GM21723 (cell line): ENCODE results near the gene NEK5.
A peak's percentile ranks its signal among the peaks of the same experiment; 100 is the strongest.
"Not testable (repeated sequence)": the region's sequence is repeated elsewhere in the genome, so short reads cannot be mapped to it uniquely, and the experiment has no call there.

Experiments used
- ATAC-seq: cut with Tn5 transposase; IDR thresholded peaks from one replicate; pipeline ENCODE4 v1.9.1; 2021; ENCODE audit warnings: mild to moderate bottlenecking, moderate library complexity; ENCODE audit not compliant: unreplicated experiment

Gene NEK5

GRCh38 chr13:52128714-52129700 is at the start of gene NEK5:
NEK5 (minus strand) TSS chr13:52129073; CDS start chr13:52127482, 1,591 bp downstream.
- ATAC-seq, result peak; percentile 77

- ATAC-seq, result no peak
Measured at GRCh38 chr13:52177276-52177675, 48.4 kb upstream of the NEK5 start.

GRCh38 chr13:52173970-52174369 is 45.1 kb upstream of the NEK5 start:
- ATAC-seq, result not testable (repeated sequence)

DNA sequence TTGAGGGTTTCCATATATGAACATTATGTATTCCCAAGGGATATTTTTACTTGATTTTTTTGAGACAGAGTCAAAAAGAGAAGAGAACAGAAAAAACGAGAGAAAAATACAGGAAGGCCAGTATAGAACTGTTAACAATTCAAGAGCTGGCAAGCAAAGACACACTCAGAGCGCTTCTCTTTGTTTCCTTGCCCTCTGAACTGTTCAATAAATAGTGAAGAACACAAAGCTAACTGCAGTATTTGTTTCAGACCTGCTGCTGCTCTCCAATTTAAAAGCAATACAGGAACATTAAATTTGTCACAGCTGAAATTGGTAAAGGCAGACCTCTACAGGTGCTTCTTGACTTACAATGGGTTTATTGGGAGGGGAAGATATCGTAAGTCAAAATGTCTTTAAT is 44.5 kb upstream of the NEK5 start:
- ATAC-seq, result no peak

- ATAC-seq, result not testable (repeated sequence)
Measured at GRCh38 chr13:52171686-52172085, 42.8 kb upstream of the NEK5 start.

DNA sequence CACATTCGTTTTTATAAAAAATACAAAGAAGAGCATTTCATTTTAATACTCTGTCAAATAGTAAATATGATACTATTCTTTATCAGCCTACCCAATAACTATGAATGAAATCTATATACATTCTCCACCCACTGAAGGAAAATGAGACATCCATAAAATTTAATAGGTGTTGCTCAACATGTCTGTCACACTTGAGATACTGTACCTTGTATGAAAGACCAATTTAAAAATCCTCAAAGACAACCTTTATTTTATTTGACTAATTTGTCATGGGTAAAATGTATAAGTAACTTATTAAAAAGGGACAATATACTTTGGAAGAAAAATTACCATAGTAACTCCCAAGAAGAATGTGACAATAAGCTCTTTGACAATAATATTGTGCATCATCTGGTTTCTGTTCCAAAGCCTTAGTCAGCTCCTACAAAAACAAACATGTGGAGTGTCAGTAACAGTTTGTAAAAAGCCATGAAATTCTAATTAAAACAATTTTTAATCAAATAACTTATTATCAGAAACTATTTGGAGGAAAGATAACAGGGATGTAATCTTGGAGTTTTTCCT is 42.0 kb upstream of the NEK5 start:
- ATAC-seq, result not testable (repeated sequence)

- ATAC-seq, result no peak
Measured at GRCh38 chr13:52169839-52170238, 41.0 kb upstream of the NEK5 start.

DNA sequence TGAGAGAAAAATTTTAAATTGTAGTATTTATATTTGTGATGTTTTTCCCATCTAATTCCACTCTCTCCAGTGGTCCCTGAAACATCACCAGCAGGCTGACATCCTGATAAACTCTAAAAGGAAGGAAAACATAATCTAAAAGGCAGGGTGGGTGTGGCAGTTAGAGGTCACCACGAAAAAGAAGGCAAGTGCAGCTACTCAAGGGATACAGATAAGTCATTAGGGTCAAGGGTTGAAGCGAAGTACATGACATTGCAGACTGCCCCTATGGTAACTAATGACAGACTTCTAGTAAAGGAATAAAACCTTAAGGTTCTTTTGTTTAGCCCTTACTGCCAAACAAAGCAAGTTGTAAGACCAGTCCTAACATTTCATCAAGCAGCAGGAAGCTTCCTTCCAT is 36.5 kb upstream of the NEK5 start:
- no peak for ATAC-seq

GRCh38 chr13:52164989-52165388 is 36.1 kb upstream of the NEK5 start:
- no peak for ATAC-seq

GRCh38 chr13:52163878-52164277 is 35.0 kb upstream of the NEK5 start:
- not testable (repeated sequence) for ATAC-seq

DNA sequence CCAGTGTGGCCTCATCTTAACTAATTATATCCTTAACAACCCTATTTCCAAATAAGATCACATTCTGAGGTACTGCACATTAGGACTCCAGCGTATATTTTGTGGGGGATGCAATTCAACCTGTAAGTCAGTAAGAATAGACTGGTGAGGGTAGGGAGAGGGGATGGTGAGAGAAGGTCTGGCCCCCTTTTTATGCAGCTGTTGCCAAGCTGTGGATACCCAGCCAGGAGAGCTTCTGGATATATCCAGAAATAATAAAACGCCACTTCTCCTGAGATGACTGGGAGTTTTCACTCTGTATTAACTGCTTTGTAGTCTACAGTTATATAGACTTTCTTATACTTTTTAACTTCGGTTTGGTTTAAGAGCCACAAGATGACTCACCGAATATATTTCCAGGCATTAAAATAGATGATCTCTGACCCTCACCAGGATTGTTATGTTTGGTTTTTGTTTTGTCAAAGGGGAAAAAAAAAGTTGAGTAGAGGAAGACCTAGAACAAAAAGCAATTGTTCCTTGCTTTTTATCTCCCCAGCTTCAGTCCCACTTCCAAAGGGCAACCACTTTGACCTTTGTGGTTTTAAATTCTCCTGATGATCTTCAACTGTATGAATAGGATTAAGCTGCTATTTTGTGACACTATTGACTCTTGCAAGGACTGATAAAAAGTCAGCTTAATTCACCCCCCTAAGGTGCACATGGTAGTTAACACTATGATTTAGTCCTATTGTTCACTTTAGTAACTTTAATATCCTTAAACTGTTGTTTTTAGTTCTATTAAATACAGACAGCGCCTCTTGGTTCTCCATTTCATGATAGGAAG is 33.6 kb upstream of the NEK5 start:
- no peak for ATAC-seq

DNA sequence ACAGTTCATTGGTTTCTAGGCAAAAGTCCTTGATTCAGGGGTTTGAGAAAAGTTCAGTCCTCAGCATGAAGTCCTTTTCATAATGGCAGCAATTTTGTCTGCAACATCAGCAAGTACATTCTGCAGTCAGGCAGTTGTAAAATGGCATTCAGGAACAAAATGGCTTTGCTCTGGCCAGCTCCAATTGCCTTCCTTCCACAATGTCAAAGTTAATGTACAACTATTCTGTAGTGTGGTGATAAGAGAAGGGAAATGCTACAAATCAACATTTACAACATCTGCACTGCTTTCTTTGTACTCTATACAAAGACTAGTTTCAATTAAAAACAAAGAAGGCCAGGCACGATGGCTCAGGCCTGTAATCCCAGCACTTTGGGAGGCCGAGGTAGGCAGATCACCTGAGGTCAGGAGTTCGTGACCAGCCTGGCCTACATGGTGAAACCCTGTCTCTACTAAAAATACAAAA is 32.3 kb upstream of the NEK5 start:
- no peak for ATAC-seq

DNA sequence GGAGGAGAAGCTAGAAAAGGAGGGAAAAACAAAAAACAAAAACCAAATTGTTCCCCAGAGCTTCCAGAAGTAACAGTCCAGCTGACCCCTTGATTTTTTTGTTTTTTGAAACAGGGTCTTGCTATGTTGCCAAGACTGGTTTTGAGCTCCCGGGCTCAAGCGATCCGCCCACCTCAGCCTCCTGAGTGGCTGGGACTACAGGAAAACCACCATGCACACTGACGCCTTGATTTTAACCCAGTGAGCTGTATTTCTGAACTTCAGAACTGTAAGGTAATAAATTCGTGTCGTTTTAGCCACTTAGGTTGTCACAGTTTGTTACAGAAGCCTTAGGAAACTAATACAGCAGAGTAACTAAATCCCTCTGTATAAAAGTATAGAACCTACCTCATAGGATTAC is 31.6 kb upstream of the NEK5 start:
- no peak for ATAC-seq

GRCh38 chr13:52160053-52160452 is 31.2 kb upstream of the NEK5 start:
- no peak for ATAC-seq

- ATAC-seq, result peak; percentile 66
Measured at GRCh38 chr13:52159159-52159982, 30.5 kb upstream of the NEK5 start, which contains the start of gene NEK3. NEK3 (minus strand) TSS chr13:52159597; CDS start chr13:52156191, 3,406 bp downstream.

- peak; percentile 53 for ATAC-seq
Measured at GRCh38 chr13:52158629-52159158, 29.8 kb upstream of the NEK5 start.

DNA sequence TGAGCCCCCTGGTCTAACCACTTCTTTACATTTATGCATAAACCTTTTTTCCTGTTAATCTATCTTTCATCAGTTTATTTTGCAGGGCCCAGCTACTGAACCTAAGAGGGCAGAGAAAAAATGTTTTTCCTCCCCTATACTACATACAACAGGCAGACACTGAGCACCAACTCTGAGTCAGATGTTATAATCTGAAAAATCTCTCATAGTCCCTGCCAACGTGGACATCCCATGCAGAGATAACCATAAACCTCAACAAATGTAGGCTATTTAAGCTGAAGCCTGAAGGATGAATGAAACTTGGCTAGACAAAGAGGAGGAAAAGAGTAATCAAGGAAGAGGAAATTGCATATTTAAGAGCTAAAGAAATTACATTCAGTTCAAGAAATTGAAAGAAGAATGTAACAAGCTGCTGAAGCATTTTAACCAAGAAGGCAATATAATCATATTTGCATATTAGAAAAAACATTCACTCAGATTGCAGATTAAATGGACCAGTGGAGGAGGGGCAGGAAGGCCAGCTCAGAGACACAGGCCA is 27.9 kb upstream of the NEK5 start:
- no peak for ATAC-seq

DNA sequence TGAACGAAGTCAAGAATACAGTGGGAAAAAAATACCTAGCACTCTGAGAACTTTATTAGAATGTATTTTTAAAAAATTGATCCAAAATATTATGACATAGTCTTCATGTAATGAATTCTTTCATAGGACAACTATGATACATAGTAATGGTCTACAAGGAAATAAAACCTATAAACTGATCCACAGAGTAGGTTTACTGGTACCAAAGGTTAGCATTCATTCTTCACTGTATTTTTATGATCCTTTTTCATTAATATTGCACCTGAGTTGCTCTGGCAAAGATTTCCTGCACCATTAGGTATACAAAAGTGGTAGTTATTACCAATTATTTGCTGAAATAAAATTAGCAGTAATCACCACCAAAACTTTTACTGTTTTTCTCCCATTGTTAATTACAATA is 26.3 kb upstream of the NEK5 start:
- no peak for ATAC-seq

- ATAC-seq, result no peak
Measured at GRCh38 chr13:52147225-52147624, 18.4 kb upstream of the NEK5 start.

DNA sequence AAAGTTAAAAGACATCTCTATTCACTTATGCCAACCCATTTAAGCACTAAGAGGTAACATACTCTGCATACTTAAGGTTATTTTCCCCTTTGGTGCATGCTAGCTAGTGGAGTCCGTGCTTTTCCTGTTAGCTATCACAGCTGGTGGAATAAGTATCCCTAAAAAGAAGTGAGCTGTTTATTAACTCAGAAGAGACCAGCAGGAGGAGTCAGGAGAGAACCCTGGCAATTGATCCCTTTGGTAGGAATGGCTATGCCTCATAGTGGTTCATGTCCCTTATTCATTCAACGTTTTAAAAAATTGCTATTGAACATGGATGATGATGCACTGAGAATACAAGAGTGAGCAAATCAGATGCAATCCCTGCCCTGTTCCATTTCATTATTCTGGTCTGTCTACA is 12.4 kb upstream of the NEK5 start:
- no peak for ATAC-seq
